22Rv1 (cell line): Measurements from ENCODE around the gene ZBTB7C.

Experiments used
- H3K27ac ChIP-seq: fragments of 450-650 bp; 2 replicates; pipeline ENCODE4 v1.5.1; 2017
- ZFX ChIP-seq: fragments of 450-650 bp; IDR thresholded peaks from 2 replicates; pipeline ENCODE4 v1.6.1; 2017; ENCODE audit warnings: antibody characterized with exemption, borderline replicate concordance
- TF ChIP-seq, protein P1 (sequence below): fragments of 450-650 bp; IDR thresholded peaks from 2 replicates; pipeline ENCODE4 v1.5.1; 2017; ENCODE audit warnings: mild to moderate bottlenecking

Gene ZBTB7C

DNA sequence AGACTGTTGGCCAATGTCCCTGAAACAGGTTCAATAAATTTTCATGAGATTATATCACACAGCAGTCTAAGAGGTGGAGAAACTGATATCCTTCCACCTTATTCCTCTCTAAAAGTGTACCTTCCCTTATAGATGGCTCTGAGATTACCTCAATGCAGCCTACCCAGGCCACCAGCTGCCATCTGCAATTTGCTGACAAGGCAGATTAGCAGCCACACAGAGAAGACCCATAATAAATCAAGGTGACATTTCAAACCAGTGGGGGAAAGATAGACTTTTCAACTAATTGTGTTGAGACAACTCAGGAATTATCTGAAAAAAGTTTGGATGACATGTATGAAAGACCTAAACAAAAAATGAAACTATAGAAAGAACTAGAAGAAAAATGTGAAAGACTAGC lies 43.2 kb downstream of the ZBTB7C start:
- H3K27ac ChIP-seq: no peak overlapping the region
- TF ChIP-seq, protein P1, sequence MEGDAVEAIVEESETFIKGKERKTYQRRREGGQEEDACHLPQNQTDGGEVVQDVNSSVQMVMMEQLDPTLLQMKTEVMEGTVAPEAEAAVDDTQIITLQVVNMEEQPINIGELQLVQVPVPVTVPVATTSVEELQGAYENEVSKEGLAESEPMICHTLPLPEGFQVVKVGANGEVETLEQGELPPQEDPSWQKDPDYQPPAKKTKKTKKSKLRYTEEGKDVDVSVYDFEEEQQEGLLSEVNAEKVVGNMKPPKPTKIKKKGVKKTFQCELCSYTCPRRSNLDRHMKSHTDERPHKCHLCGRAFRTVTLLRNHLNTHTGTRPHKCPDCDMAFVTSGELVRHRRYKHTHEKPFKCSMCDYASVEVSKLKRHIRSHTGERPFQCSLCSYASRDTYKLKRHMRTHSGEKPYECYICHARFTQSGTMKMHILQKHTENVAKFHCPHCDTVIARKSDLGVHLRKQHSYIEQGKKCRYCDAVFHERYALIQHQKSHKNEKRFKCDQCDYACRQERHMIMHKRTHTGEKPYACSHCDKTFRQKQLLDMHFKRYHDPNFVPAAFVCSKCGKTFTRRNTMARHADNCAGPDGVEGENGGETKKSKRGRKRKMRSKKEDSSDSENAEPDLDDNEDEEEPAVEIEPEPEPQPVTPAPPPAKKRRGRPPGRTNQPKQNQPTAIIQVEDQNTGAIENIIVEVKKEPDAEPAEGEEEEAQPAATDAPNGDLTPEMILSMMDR: no peak
- TF ChIP-seq ZFX: no peak

DNA sequence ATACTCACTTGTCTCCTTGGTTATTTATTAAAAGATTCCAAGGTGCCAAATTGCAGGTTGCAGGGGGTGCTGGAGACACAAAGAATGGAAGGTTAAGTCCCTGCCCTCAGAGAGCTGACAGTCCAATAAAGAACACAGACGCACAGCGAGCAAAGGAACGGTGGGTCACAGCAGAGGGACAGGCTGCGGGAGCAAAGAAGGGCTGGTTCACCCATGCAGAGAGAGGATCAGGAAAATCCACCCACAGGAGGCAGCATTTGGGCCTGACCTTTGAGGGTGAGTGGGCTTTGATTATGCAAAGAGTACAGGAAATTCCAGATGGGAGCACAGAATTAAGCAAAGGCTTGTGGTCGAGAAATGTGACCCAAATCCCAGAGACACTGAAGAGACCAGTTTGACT lies 45.0 kb downstream of the ZBTB7C start:
- no peak overlapping the region for H3K27ac ChIP-seq
- TF ChIP-seq ZFX: no peak
- TF ChIP-seq, protein P1: no peak

DNA sequence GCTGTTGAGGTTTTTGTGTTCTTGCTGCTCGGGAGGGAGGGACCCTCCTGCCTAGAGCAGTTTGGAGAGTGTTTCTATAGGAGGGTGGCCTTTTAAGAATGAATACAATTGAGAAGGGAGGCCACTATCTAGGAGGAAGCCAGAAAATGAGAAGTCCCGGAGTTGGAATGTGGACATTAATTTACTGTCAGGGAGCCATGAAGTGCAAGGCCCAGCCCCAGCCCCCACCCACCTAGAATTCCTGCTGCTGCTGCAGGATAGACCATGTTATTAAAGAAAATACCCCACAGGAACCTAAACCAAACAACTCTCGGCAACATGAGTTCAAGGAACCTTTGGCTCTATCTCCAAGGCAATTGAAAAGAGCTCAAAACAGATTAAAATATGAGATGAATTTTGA lies 46.0 kb downstream of the ZBTB7C start:
- no peak overlapping the region for H3K27ac ChIP-seq
- TF ChIP-seq, protein P1: no peak
- TF ChIP-seq ZFX: no peak

DNA sequence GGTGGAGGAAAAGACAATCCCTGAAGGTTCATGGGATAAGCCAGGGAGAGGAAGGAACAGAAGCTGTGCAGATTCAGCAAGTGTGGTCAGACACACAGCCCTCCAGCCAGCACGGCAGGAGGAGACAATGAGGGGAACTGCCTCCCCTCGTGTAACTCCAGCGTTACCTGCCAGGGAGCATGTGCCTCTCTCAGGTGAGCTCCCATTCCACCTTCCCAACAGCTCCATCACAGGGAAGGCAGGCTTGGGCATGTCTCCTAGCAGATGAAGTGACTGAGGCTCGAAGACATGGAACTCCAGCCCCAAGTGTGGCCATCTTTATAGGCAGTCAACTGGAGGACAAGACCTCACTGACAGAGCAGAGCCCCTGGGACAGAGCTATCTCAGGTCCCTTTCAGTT lies 47.4 kb downstream of the ZBTB7C start:
- TF ChIP-seq ZFX: no peak
- TF ChIP-seq, protein P1: no peak
- H3K27ac ChIP-seq: no peak overlapping the region

DNA sequence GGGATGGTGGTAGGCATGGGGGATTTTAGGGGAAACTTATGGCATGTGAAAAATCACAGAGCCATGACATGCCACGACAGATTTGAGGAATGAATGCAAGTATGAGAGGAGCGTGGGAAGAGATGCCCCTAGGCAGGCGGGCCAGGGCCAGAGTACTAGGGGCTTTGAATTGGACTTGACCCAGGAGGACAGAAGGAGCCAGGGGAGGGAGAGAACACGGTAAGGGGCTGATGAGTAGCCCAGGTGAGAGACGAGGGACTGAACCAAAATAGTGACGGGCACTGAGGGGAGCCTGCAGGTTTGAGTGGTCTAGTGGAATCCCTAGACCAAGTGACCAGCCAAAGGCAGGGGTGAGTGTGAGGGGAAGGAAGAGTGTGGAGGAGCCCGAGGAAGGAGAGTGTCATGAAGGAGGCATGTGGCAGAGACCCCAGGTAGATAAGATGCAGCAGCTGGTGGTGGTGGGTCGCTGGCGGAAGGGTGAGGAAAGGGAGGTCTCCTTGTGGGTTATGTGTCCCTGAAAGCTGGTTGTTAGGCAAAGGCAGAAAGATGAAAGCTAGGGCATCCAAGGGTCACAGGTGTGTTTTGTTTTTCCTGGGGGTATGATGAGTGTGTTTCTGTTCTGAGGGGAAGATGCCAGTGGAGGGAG lies 48.7 kb downstream of the ZBTB7C start:
- TF ChIP-seq ZFX: no peak
- TF ChIP-seq, protein P1: no peak
- no peak overlapping the region for H3K27ac ChIP-seq

DNA sequence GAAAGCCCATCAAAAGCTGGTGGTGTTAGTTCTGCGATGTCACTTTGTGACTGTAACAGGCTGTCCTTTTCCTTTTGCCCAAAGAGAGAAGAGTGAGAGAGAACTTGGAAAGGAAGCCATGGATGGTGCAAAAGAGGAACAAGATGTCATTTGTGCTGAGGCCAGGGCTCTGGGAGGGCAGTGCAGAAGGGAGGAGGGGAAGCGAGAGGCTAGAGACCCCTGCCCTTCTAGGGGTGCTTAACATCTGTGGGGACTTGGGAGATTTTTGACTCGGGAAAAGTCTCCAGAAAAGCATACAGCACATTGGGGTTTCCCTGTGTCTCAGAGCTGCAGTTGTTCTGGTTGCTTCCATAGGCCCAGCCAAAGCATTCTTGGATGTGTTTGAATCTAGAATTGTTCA lies 49.6 kb downstream of the ZBTB7C start:
- no peak overlapping the region for H3K27ac ChIP-seq

DNA sequence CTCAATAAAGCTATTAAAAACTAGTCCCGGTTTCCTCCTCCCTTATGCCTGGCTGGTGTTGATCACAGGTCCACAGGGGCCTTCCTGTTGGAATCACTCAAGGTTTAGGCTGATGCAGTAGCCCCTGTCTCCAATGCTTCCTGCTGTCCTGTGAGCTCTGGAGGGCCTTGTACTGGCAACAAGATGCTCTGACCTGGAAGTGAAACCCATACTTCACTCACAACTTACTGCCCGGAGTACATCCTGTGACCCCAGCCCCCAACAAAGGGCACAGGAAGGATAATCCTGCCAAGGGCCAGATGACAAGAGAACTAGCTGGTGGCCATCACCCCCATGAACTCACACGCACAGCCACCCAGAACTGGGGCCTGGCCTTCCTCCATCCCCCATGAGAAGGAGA lies 50.3 kb downstream of the ZBTB7C start:
- no peak for TF ChIP-seq ZFX
- TF ChIP-seq, protein P1: no peak
- no peak overlapping the region for H3K27ac ChIP-seq

More for the DNA sequence above, 49.6 kb downstream of the ZBTB7C start:
- TF ChIP-seq, protein P1: no peak
- TF ChIP-seq ZFX: no peak
